SKM-1 (cell line): ENCODE results near the gene DARS1.
"Not testable (repeated sequence)": the region's sequence is repeated elsewhere in the genome, so short reads cannot be mapped to it uniquely, and the experiment has no call there.

ENCODE experiments used
- DNase-seq: peaks from one replicate; lab custom pipeline; 2025; ENCODE audit not compliant: unreplicated experiment; lab: John Stamatoyannopoulos, UW

Gene DARS1

GRCh38 chr2:135890835-135891234 lies 94.6 kb downstream of the DARS1 start:
- DNase-seq = no peak

DNA sequence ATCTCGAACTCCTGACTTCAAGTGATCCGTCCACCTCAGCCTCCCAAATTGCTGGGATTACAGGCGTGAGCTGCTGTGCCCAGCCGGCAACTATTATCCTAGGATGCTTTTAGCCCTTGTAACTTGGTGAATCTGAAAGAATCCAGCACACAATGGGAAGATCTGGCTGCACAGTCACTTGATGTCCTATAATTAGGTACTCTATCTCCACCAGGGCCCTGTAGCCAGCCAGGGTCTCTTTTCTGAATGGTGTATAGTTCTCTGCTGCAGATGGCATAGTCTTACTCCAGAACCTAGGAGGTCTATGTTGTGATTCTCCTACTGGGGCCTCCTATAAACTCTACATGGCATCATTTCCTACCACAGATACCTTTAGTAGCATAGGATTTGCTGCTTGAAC lies 95.3 kb downstream of the DARS1 start:
- no peak for DNase-seq

- DNase-seq = not testable (repeated sequence)
Measured at GRCh38 chr2:135888587-135888986, 96.8 kb downstream of the DARS1 start.

DNA sequence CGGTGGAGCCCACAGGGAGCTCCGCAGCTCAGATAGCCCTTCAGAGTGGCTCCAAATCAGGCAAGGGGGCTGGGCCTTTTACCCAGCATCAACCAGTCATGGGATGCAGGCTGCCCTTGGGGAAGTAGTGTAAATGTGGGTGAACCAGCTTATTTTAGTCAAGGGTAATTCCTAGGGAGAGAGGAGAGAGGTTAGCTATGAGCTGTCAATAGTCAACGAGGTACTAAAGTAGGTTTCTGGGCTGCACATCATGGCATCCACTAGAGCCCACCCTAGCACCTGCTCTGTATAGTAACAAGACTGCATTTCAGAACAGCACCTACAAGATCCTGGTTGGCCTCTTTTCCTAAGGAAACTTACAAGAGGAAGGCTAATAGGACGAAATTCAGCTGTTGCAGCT lies 99.7 kb downstream of the DARS1 start:
- no peak for DNase-seq

DNA sequence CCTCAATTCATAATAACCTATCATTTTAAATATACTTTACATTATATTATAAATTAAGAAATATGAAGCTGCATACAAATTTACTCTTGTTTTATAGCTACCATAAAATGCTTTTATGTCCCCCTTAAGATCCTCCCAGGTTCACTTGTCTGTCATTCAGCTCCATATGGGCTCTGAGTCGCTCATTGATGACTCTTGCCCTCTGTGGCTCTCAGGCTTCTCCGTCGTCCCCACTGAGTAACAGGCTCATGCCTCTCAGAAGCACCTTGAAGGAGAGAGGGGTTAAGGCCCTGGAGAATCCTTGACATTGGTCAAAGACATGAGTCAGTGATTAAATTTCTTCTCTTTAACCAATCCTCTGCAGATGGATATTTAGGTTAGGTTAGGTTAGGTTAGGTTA lies 103.0 kb downstream of the DARS1 start:
- no peak for DNase-seq

DNA sequence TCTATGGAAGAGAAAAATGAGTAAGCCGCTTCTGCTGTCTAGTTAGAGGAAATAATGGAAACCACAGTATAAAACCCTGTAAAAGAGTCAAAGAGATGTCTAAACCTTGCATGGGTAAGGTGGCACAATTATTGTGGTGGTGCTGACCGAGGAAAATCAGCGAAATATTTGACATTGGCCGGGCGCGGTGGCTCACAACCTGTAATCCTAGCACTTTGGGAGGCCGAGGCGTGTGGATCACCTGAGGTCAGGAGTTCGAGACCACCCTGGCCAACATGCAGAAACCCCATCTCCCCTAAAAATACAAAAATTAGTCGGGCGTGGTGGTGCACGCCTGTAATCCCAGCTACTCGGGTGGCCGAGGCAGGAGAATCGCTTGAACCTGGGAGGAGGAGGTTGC lies 108.7 kb downstream of the DARS1 start:
- not testable (repeated sequence) for DNase-seq

DNA sequence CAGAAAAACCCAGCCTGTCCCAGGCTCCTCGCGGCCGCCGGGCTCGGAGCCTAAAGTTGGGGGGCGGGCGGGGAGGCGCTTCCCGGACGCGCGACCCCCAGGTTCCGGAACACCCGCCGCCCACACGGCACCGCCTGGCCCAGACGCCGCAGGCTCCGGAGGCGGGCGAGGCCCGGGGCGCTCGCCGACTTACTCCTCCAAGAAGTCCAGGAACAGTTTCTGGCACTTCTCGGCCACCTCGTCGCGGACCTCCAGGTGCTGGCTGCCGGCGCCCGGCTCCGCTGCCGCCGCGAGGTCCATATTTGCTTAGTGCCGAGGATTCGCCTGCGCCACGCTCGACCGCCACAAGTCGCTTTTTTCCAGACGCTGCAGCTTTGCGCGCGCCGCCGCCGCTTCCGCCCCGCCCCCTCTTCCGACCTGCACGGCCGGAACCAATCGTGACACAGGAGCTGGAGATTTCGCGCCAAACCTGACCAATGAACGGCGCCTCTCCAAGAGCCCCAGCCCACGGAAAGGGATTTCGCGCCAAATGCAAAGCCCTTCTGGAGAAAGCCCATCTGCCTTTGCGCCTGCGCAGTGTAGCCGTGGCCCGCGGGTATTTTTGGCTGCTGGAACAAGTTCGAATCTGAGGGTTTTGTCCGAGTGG lies 109.2 kb downstream of the DARS1 start, which contains the start of gene MCM6:
Gene MCM6 (minus strand): TSS at position 378 of the 646 bp plus-strand sequence. CDS start 78 bp downstream, at position 300.
- peak; percentile 94 for DNase-seq

DNA sequence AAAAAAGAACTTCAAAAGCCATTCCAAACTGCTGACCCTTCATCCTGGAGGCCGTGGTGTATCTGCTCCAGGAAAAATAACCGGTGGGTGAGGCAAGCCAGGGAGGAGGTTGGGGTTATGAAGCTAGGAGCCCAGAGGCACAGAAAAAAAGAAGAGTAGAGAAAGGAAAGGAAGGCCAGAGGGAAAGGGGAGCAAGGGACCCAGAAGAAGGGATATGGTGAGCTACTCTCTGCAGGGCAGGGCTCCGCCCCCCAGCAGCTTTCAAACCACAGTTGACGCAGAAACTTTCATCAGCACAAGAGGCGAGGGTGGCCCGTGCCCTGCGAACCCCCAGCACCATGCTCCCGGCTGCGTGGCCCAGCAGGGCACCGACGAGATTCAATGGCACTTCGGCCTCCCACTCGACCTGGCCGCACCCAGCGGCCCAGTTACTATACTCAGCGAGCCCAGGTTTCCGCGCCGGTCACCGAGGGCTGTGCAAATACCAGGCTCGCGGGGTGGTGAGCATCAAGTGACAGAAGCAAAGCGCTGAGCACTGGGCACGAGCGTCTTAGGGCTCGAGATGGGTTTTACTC lies 109.8 kb downstream of the DARS1 start:
- DNase-seq = no peak

DNA sequence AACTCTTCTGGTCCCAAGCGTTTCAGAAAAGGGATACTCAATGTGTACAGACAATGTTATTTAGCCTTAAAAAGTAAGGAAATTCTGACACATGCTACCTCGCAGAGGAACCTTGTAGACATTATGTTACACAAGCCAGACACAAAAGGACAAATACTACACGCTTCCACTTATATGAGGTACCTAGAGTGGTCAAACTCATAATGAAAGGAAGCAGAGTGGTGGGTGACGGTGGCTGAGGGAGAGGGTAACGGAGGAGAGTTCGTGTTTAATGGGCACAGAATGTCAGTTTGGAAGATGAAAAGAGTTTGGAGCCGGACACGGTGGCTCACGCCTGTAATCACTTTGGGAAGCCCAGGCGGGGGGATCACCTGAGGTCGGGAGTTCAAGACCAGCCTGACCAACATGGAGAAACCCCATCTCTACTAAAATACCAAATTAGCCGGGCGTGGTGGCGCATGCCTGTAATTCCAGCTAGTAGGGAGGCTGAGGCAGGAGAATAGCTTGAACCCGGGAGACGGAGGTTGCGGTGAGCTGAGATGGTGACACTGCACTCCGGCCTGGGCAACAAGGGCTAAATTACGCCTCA lies 110.6 kb downstream of the DARS1 start:
- no peak for DNase-seq

- no peak for DNase-seq
Measured at GRCh38 chr2:135870571-135870970, 114.9 kb downstream of the DARS1 start.

GRCh38 chr2:135863233-135863632 lies 122.2 kb downstream of the DARS1 start:
- no peak for DNase-seq

DNA sequence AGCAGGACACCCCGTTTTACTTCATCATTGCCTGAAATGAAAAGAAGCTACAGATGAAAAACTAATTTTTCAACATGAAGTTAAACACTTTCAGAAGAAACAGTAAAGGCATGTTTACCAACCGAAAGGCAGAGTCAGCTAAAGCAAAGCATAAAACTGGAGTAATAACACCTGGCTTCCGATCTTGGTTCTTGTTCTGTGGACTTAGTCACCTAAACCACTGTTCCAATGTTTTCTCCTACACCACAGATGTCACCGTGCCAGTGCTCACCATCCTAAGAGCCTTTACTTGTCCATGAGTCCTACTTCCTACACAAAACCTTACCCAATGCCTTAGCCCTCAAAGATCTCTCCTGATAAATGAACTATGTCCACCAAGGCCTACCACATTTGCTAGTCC lies 122.7 kb downstream of the DARS1 start:
- no peak for DNase-seq
